Islet of Langerhans (tissue), 1 donor: ENCODE results near the gene KLF3.

Source experiments
- FAIRE-seq: peaks from one replicate; lab custom pipeline; 2011; peaks lifted over from hg19 to GRCh38; lab: Jason Lieb, UNC

KLF3 gene

GRCh38 chr4:38656111-38656510, 7.9 kb upstream of the KLF3 start:
- no peak for FAIRE-seq

- FAIRE-seq: no peak
These were observed 4.7 kb upstream of the KLF3 start for GRCh38 chr4:38659346-38659745.

GRCh38 chr4:38660838-38661237, 3.2 kb upstream of the KLF3 start:
- no peak for FAIRE-seq

- FAIRE-seq: no peak
These were observed 2.6 kb upstream of the KLF3 start for GRCh38 chr4:38661371-38661770.

GRCh38 chr4:38662522-38663089, 1.4 kb upstream of the KLF3 start:
- no peak for FAIRE-seq

- no peak for FAIRE-seq
These were observed 754 bp upstream of the KLF3 start for GRCh38 chr4:38663090-38663800.

GRCh38 chr4:38664706-38665401, 855 bp downstream of the KLF3 start:
- FAIRE-seq: no peak

GRCh38 chr4:38665551-38666411, 1.8 kb downstream of the KLF3 start:
- FAIRE-seq: no peak

GRCh38 chr4:38666766-38667084, 2.7 kb downstream of the KLF3 start:
- FAIRE-seq: no peak

- peak; percentile 93 for FAIRE-seq
These were observed 3.3 kb downstream of the KLF3 start for GRCh38 chr4:38667085-38667893.

GRCh38 chr4:38668203-38668971, 4.4 kb downstream of the KLF3 start:
- FAIRE-seq: no peak

- no peak for FAIRE-seq
These were observed 5.2 kb downstream of the KLF3 start for GRCh38 chr4:38669208-38669607.

GRCh38 chr4:38670109-38670901, 6.3 kb downstream of the KLF3 start:
- FAIRE-seq: no peak

GRCh38 chr4:38670939-38671591, 7.1 kb downstream of the KLF3 start:
- no peak for FAIRE-seq

GRCh38 chr4:38671592-38671940, 7.6 kb downstream of the KLF3 start:
- no peak for FAIRE-seq

GRCh38 chr4:38672074-38672396, 8.0 kb downstream of the KLF3 start:
- no peak for FAIRE-seq

- FAIRE-seq: no peak
These were observed 8.6 kb downstream of the KLF3 start for GRCh38 chr4:38672397-38673129.

GRCh38 chr4:38673130-38673978, 9.4 kb downstream of the KLF3 start:
- FAIRE-seq: no peak
